Measurements from ENCODE around the gene ARHGAP18.

ARHGAP18 gene

GRCh38 chr6:129542705-129543104 lies 167.3 kb downstream of the ARHGAP18 start:
- no peak for TF ChIP-seq CTCF (IDR thresholded peaks at IDR 0.05; ENCODE audit: insufficient read depth, missing control alignments)
- FAIRE-seq, result no peak
- no peak for DNase-seq (ENCODE audit: insufficient read length, low spot score)

GRCh38 chr6:129539032-129539431 lies 170.9 kb downstream of the ARHGAP18 start:
- TF ChIP-seq CTCF (IDR thresholded peaks at IDR 0.05; ENCODE audit: insufficient read depth, missing control alignments), result no peak
- FAIRE-seq, result no peak
- no peak for DNase-seq (ENCODE audit: insufficient read length, low spot score)

GRCh38 chr6:129536271-129536670 lies 173.7 kb downstream of the ARHGAP18 start:
- no peak for TF ChIP-seq CTCF (IDR thresholded peaks at IDR 0.05; ENCODE audit: insufficient read depth, missing control alignments)
- no peak for DNase-seq (ENCODE audit: insufficient read length, low spot score)
- FAIRE-seq, result no peak

- DNase-seq (ENCODE audit: insufficient read length, low spot score) (no peak), FAIRE-seq (no peak)
- TF ChIP-seq CTCF (IDR thresholded peaks at IDR 0.05; ENCODE audit: insufficient read depth, missing control alignments), result no peak
Observed at GRCh38 chr6:129534926-129535325, 175.1 kb downstream of the ARHGAP18 start.

Measured in D721Med (cell line).